ENCODE results near the gene PTPRD.

PTPRD gene

DNA sequence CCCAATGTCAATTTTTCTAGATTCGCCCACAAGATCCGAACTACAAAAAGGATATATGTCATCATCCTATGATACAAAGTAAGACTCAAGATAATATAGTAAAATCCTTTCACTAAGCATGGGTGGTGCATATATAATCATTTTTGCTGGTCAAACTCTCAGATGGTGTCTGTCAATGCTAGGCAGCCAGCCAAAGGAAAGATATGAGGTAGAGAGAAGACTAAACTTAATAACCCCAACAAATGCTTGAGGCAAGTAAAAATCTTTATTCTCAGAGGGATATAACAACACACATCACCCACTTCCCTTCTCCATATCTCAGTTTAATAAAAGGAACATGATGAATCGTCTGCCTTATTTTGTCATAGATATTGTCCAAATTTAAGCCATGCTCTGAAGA, 1972.0 kb downstream of the PTPRD start:
- FAIRE-seq (no peak), DNase-seq (ENCODE audit: insufficient read length) (no peak)

DNA sequence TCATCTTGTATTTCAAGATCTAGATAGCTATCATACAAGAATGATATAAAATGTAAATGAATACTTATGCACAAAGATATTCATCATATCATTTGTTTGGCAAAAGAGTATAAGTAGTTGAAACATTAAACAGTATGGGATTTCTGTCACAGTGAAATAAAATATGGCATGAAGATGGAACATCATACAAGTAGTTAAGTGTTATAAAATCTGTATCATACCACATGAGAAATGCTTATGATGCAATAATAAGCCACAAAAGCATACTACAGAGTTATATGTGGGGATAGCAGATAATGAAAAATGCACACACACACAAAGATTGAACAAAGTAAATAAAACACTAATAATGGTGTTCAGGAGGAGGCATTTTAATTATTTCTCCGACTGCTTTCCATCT, 1975.2 kb downstream of the PTPRD start:
- FAIRE-seq (no peak), DNase-seq (ENCODE audit: insufficient read length) (no peak)
- no peak for TF ChIP-seq POLR2A (IDR thresholded peaks at IDR 0.05; ENCODE audit: low read depth, low read length)

More for the DNA sequence above, 1972.0 kb downstream of the PTPRD start:
- TF ChIP-seq TAF1 (IDR thresholded peaks at IDR 0.05; ENCODE audit: borderline replicate concordance, low read depth, low read length) (no peak), POLR2A (IDR thresholded peaks at IDR 0.05; ENCODE audit: low read depth, low read length) (no peak), POLR2AphosphoS5 (IDR thresholded peaks at IDR 0.05; ENCODE audit: low read depth, low read length) (no peak)

DNA sequence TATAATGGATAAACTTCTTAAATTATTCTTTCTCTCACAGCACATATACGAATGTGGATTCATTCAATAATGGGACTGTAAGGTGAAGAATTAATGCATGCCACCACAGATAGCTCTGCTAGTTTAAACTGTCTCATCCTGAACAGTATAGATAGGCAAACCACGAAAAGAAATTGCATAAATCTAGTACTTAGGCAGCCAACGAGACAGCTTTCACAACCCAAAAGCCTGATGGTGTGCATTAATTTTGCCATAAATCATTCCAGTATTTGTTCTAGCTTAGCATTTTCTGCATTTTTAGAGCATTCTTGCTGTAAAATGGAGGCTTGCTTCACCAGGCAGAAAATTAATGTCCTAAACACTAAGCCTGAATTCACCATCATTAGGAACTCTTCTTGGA, 1979.0 kb downstream of the PTPRD start:
- DNase-seq (ENCODE audit: insufficient read length) (no peak), FAIRE-seq (no peak)
- TF ChIP-seq TAF1 (IDR thresholded peaks at IDR 0.05; ENCODE audit: borderline replicate concordance, low read depth, low read length) (no peak), POLR2A (IDR thresholded peaks at IDR 0.05; ENCODE audit: low read depth, low read length) (no peak), POLR2AphosphoS5 (IDR thresholded peaks at IDR 0.05; ENCODE audit: low read depth, low read length) (no peak)

DNA sequence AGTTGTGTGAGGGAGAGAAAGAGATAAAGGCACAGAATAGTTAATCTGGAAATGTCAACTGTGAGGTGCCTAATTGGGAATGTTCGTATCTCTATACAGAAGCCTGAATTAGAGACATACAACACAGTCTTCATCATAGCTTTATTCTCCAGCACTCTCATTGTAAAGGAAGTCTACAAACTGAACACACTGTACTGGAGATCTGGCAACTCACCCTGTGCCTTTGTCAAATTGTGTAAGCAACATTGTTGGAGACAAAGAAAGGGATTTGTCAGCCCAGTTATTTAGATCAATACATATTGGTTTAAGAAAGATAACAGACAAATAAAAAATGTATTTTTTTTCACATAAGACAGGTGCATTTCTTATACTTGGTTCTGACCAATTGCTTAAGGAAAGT, 1980.3 kb downstream of the PTPRD start:
- TF ChIP-seq POLR2AphosphoS5 (IDR thresholded peaks at IDR 0.05; ENCODE audit: low read depth, low read length) (no peak), TAF1 (IDR thresholded peaks at IDR 0.05; ENCODE audit: borderline replicate concordance, low read depth, low read length) (no peak), POLR2A (IDR thresholded peaks at IDR 0.05; ENCODE audit: low read depth, low read length) (no peak)
- no peak for FAIRE-seq
- no peak for DNase-seq (ENCODE audit: insufficient read length)

DNA sequence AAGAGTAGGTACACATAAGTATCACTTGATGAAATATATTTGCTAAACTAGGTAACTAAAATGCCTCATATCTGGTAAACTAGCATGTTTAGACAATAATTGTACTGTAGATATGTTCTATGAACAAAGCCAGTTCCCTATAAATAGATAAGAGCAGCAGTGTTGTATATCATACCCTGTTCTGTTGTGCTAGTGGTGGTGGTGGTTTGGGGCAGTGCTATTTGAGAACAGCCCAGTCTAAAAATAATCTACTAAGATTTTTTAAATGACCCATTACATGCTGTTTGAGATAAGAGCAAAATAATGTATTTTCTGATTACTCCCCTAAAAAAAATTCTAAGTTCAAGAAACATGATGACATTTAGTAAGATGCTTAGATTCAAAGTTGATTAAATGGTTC, 1984.0 kb downstream of the PTPRD start:
- TF ChIP-seq POLR2A (IDR thresholded peaks at IDR 0.05; ENCODE audit: low read depth, low read length) (no peak), POLR2AphosphoS5 (IDR thresholded peaks at IDR 0.05; ENCODE audit: low read depth, low read length) (no peak), TAF1 (IDR thresholded peaks at IDR 0.05; ENCODE audit: borderline replicate concordance, low read depth, low read length) (no peak)
- DNase-seq (ENCODE audit: insufficient read length) (no peak), FAIRE-seq (no peak)

DNA sequence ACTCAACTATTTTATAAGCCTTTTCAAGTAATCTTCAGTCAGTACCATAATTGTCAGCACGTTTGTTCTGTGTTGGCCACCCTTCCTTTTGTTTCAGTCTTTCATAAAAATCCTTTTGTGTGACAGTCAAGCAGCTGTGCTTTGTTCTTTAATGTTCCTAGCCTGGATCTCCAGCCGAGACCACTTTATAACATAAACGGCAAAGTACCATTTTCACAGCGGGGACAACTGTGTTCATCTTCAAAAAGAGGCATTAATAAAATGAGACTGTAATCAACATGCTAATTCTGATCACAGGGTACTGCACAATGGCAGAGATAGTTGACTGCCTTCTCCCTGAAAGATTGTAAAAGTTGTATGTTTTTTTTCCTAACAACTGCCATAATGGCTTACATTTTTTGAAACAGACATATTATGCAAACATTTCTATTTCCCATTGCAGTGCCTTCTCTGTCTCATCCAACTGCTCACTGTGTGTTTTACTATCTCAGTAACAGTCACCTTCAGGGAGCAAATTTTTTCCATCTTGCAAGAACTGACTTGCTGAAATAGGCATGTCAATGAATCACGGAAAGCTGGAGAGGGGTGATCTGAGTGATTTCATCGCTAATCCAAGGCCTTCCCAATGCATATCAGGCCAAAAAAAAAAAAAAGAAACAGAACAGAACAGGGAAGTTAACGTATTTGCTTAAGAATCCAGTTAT, 1984.7 kb downstream of the PTPRD start:
- TF ChIP-seq POLR2A (IDR thresholded peaks at IDR 0.05; ENCODE audit: low read depth, low read length) (no peak), TAF1 (IDR thresholded peaks at IDR 0.05; ENCODE audit: borderline replicate concordance, low read depth, low read length) (no peak), POLR2AphosphoS5 (IDR thresholded peaks at IDR 0.05; ENCODE audit: low read depth, low read length) (no peak)
- no peak for FAIRE-seq
- no peak for DNase-seq (ENCODE audit: insufficient read length)

DNA sequence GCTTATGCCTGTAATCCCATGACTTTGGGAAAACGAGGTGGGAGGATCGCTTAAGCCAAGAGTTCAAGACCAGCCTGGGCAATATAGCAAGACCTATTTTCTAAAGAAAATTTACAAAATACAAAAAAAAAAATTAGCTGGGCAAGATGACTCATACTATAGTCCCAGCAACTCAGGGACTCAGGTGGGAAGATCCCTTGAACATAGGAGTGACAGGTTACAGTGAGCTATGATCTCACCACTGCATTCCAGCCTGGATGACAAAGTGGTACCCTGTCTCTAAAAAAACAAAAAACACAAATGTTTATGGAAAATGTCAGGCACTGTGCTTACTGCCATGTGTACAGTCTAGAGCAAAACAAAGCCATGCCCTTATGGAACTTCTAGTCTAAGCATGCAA, 1989.9 kb downstream of the PTPRD start:
- no peak for TF ChIP-seq POLR2A (IDR thresholded peaks at IDR 0.05; ENCODE audit: low read depth, low read length)
- TF ChIP-seq TAF1 (IDR thresholded peaks at IDR 0.05; ENCODE audit: borderline replicate concordance, low read depth, low read length) = no peak
- no peak for TF ChIP-seq POLR2AphosphoS5 (IDR thresholded peaks at IDR 0.05; ENCODE audit: low read depth, low read length)
- DNase-seq (ENCODE audit: insufficient read length) (no peak), FAIRE-seq (no peak)

DNA sequence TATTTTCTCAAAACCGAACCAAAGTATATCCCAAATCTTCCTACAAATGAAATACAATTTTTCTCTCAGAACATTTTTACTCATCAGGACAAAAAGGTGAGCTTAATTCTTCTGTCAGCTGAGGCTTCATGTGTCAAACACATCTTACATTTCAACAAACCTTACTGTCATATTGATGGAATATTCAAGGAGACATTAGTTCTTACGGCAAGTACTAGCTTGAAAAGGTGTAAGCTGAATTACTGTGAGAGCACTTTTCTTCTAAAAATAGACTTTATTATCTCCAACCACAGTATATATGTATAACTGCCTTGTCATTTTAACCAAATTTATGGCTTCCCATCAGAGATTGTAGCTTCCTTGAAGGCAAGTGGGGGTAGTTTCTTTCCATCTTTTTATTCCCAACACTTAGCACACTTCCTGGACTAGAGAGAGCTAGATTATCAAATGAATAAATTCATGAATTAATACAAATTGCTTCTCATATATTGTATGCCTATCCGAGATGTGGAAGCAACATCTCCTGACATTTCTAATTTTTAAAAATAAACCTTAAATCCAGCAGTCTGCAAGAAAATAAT, 1990.5 kb downstream of the PTPRD start:
- DNase-seq (ENCODE audit: insufficient read length) = no peak
- no peak for FAIRE-seq
- TF ChIP-seq POLR2AphosphoS5 (IDR thresholded peaks at IDR 0.05; ENCODE audit: low read depth, low read length) (no peak), POLR2A (IDR thresholded peaks at IDR 0.05; ENCODE audit: low read depth, low read length) (no peak), TAF1 (IDR thresholded peaks at IDR 0.05; ENCODE audit: borderline replicate concordance, low read depth, low read length) (no peak)

DNA sequence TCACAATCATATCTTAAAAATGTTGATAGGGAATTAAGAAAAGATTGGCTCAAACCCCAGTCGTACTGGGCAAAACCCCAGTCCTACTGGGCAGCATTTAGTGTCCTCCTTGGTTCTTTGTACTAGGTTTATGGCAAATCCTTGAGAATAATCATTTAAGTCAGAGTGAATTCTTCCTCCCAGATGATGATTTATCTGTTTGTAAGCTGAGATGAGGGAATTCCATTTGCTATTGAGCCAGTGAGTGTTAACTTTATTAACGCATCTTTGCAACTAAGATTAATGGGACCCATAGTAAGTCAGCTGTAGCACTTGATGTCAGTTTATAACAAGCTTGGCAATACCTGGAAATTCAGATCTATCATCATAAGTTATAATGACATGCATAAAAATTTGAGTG, 1991.4 kb downstream of the PTPRD start:
- DNase-seq (ENCODE audit: insufficient read length) = no peak
- FAIRE-seq = no peak

DNA sequence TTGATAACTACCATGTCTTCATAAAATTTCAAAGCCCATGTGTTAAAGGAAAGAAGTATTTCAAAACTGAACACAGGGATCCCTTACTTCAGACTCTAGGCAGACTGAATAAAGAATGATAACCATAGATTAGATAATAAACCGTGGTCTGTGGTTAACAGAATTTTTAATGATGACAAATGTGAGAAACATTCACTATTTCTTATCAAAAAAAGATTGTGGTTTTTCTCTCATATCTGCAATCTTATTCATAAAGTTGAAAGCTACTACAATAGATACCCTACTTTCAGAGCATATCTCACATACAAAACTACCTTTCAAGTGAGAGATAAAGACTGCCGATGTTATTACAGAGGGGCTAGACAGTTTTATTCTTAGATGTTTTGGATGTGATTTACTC, 1996.4 kb downstream of the PTPRD start:
- TF ChIP-seq POLR2A (IDR thresholded peaks at IDR 0.05; ENCODE audit: low read depth, low read length) (no peak), TAF1 (IDR thresholded peaks at IDR 0.05; ENCODE audit: borderline replicate concordance, low read depth, low read length) (no peak), POLR2AphosphoS5 (IDR thresholded peaks at IDR 0.05; ENCODE audit: low read depth, low read length) (no peak)
- FAIRE-seq = no peak

More for the DNA sequence above, 1991.4 kb downstream of the PTPRD start:
- TF ChIP-seq POLR2AphosphoS5 (IDR thresholded peaks at IDR 0.05; ENCODE audit: low read depth, low read length) (no peak), POLR2A (IDR thresholded peaks at IDR 0.05; ENCODE audit: low read depth, low read length) (no peak), TAF1 (IDR thresholded peaks at IDR 0.05; ENCODE audit: borderline replicate concordance, low read depth, low read length) (no peak)

DNA sequence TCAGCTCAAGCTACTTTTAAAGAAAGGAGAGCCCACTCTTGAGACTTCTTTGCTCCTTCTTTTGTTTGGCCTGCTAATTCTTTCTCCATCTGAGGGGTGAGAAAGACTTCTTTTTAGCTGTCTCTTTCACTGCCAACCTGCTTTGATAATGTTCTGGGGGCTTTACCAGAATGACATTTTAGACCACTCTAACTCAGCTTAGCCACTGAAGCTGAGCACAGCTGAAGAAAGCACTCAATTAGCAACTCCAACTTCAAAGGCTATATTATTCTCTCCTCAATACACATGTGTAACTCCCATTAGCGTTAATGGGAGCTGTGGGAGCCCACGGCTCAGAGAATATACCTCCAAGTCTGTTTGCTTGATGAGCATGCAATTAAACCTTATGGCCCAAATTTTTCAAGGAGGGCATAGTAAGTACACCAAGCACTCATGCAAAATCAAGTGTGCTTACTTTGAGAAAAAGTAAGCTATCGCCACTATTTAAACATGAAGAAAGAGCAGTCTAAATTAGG, 1997.8 kb downstream of the PTPRD start:
- TF ChIP-seq POLR2A (IDR thresholded peaks at IDR 0.05; ENCODE audit: low read depth, low read length) = no peak
- no peak for TF ChIP-seq TAF1 (IDR thresholded peaks at IDR 0.05; ENCODE audit: borderline replicate concordance, low read depth, low read length)
- no peak for TF ChIP-seq POLR2AphosphoS5 (IDR thresholded peaks at IDR 0.05; ENCODE audit: low read depth, low read length)
- FAIRE-seq (no peak), DNase-seq (ENCODE audit: insufficient read length) (no peak)

More for the DNA sequence above, 1996.4 kb downstream of the PTPRD start:
- DNase-seq (ENCODE audit: insufficient read length) = no peak

DNA sequence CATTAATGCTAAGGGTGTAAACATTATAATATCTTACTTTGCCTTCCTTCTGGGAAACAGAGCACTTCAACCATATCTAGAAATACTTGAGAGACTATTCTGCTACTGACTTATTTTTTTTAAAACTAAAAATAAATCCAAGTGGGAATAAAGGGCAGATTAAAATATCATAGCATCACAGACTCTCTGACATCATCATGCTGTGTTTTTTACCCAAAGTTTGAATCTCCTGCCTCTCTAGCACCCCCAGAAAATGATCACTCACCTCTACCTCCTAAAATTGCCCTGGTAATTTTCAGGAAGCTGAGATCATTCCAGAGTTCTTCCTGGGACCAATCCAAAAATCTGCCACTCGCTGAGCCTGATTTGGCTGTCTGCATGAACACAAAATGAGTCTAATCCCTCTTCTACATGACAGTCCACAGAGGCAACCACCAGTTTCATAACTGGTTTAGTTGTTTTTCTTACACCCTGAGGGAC, 1999.4 kb downstream of the PTPRD start:
- no peak for DNase-seq (ENCODE audit: insufficient read length)
- TF ChIP-seq TAF1 (IDR thresholded peaks at IDR 0.05; ENCODE audit: borderline replicate concordance, low read depth, low read length) = no peak
- no peak for TF ChIP-seq POLR2AphosphoS5 (IDR thresholded peaks at IDR 0.05; ENCODE audit: low read depth, low read length)
- TF ChIP-seq POLR2A (IDR thresholded peaks at IDR 0.05; ENCODE audit: low read depth, low read length) = no peak
- FAIRE-seq = no peak

Data from GM12892 (cell line).